Ovary (tissue), 10 donors: ENCODE results near the gene NADSYN1. TPM values are rescaled to one million over a fixed set of nuclear protein-coding genes. Genes with fewer than 3 reads are reported as not detected.
A peak's percentile ranks its signal among the peaks of the same experiment; 100 is the strongest.

ENCODE experiments used
- DNase-seq, 5 donors: peaks; one replicate each; pipeline ENCODE4 v3.0.0-alpha.2; 2019 to 2020
- H3K27ac ChIP-seq, 2 donors: fragments of 200-600 bp; one replicate each; pipeline versions ENCODE4 v1.5.1 to v1.8.0; 2019 to 2022
- H3K27me3 ChIP-seq: fragments of 200-600 bp; one replicate; pipeline ENCODE4 v1.8.0; 2022
- H3K36me3 ChIP-seq: fragments of 200-600 bp; sonication (generic); one replicate; pipeline ENCODE4 v1.5.1; 2019
- H3K4me1 ChIP-seq: one replicate; pipeline ENCODE4 v1.8.1; 2013; ENCODE audit warnings: mild to moderate bottlenecking, moderate library complexity; ENCODE audit not compliant: insufficient read depth
- H3K4me3 ChIP-seq: fragments of 200-600 bp; sonication (generic); one replicate; pipeline ENCODE4 v1.5.1; 2017
- H3K9me3 ChIP-seq, 2 donors: fragments of 200-600 bp in 1 of 2; sonication (generic) in 1 of 2; one replicate each; pipeline versions ENCODE4 v1.5.1 to v1.8.1; 2013 to 2019; ENCODE audit warnings: mild to moderate bottlenecking in 1 of 2, moderate library complexity in 1 of 2
- CTCF ChIP-seq, 3 donors: fragments of 450-650 bp in 2 of 3; fragments of 200-600 bp in 1 of 3; IDR thresholded peaks; one replicate each; pipeline versions ENCODE4 v1.5.1 to v1.8.0; 2016 to 2022; ENCODE audit warnings: antibody characterized with exemption in 3 of 3, mild to moderate bottlenecking in 1 of 3
- EP300 ChIP-seq: sonication (generic); formaldehyde crosslinking; IDR thresholded peaks from one replicate; pipeline ENCODE4 v1.6.1; 2017; ENCODE audit warnings: antibody characterized with exemption
- POLR2A ChIP-seq: fragments of 450-650 bp; IDR thresholded peaks from one replicate; pipeline ENCODE4 v1.6.1; 2017; ENCODE audit warnings: antibody characterized with exemption, mild to moderate bottlenecking, moderate library complexity
- WGBS, 3 donors: extraction: QIAGEN DNeasy Blood & Tissue Kit in 1 of 3; methylation state at CpG; one replicate each; pipeline versions ENCODE4 v1.1.5 to v1.1.7; 2013 to 2017; 5-methylcytosine and 5-hydroxymethylcytosine counted together
- intact Hi-C, 4 donors: fragments of 100-400 bp; cut with DNase I; formaldehyde crosslinking; loops; one replicate each; pipeline versions ENCODE4 v1.11.0 to v1.15.1; 2022 to 2023
- long read RNA-seq, 3 donors: library from polyadenylated mRNA in 2 of 3; unstranded in 2 of 3; transcript quantifications; one replicate each; pipeline ENCODE4 v2.0.0 and lab custom pipeline, GENCODE V29; 2021 to 2026
- polyA plus RNA-seq, 2 donors: library from polyadenylated mRNA; stranded (reverse); fragments of 200-250 nt in 1 of 2; fragments of 350-450 nt in 1 of 2; fragmentation: Illumina TruSeq in 1 of 2; extraction: RNeasy Lipid Tissue Mini Kit (QIAGEN cat#74804) in 1 of 2; gene quantifications; one replicate each; pipeline ENCODE4 v1.2.3, GENCODE V29; 2013 to 2014
- total RNA-seq, 7 donors: library from RNA; depleted of rRNA in 2 of 7; stranded (reverse); fragments of >200 nt in 2 of 7; fragmentation: NEBNext Ultra II Directional in 3 of 7; extraction: Animal tissue kit (Norgen Biotek cat#: 25700) in 3 of 7; gene quantifications; one replicate each; pipeline versions ENCODE4 v1.1.0 to v1.2.4, GENCODE V29; 2016 to 2023
- donor health status: DM: no; HTN: no; CAD: no; lungs with moderate emphysema.
- donor health status: DM: no; HTN: no; CAD: no.
- donor health status: Bipolar disorder and iron deficiency.
- donor health status: DM: yes; HTN: yes; CAD: no.
- donor health status: DM: no; HTN: no; CAD: no.
- donor health status: DM: yes; HTN: yes; CAD: no.

NADSYN1 gene
- 10 to 100 TPM; 30.8 to 69.0 (median 53.0) TPM for total RNA-seq
- 10 to 100 TPM; 33.6 to 40.6 TPM for polyA plus RNA-seq
- long read RNA-seq, donor 1, transcript NADSYN1-201 (21 exons, 2,773 nt), result major isoform, 87 of 148 reads
- long read RNA-seq, donor 1, partial matches to known transcripts, result 25 of 148 reads
- long read RNA-seq, donor 1, other reads (novel, unspliced or antisense), result 27 of 148 reads
- long read RNA-seq, donor 2, partial matches to known transcripts, result 0 of 7 reads
- long read RNA-seq, donor 2, other reads (novel, unspliced or antisense), result 0 of 7 reads
- long read RNA-seq, donor 3, transcript NADSYN1-201 (21 exons, 2,773 nt), result major isoform, 34 of 68 reads
- long read RNA-seq, donor 3, partial matches to known transcripts, result 10 of 68 reads
- long read RNA-seq, donor 3, other reads (novel, unspliced or antisense), result 18 of 68 reads

GRCh38 chr11:71453037-71453917, at the start of gene NADSYN1:
Gene NADSYN1, plus strand, starts transcription at chr11:71453203. Its CDS starts 94 bp downstream, at chr11:71453297.
- TF ChIP-seq POLR2A (peak; percentile 38), EP300 (no peak), CTCF (IDR thresholded peaks at IDR 0.05) (no peak)
- Histone ChIP-seq H3K4me3 (peak within 1 kb of the TSS; percentile 95), H3K4me1 (peaks cover 2% of the 10 kb centered on the region), H3K9me3 (no peaks in the 10 kb centered on the region), H3K27ac (peak within 1 kb of the TSS; percentile 14 to 71), H3K27me3 (no peaks in the 10 kb centered on the region), H3K36me3 (no peaks in the 10 kb centered on the region)
- intact Hi-C loops, result no loop called here
- WGBS, 3 donors, result 1 to 2% (median 1%) methylated on average over 41 to 61 of the region's 61 CpGs
- peak; percentile 97 to 99 (median 98) for DNase-seq

- H3K4me3 ChIP-seq, result no peak overlapping the region
- no peak for DNase-seq
- H3K9me3 ChIP-seq, result no peaks in the 10 kb centered on the region
- WGBS, 3 donors, result 79 to 85% (median 81%) methylated on average over 8 of the region's 8 CpGs
- H3K36me3 ChIP-seq, result no peaks in the 10 kb centered on the region
- intact Hi-C loops, result no loop called here
- TF ChIP-seq CTCF (IDR thresholded peaks at IDR 0.05) (no peak), EP300 (no peak), POLR2A (no peak)
- H3K27ac ChIP-seq, result no peak overlapping the region
- no peaks in the 10 kb centered on the region for H3K4me1 ChIP-seq
- H3K27me3 ChIP-seq, result no peaks in the 10 kb centered on the region
Observed at GRCh38 chr11:71404209-71404608, 48.8 kb upstream of the NADSYN1 start.

GRCh38 chr11:71406681-71407080, 46.3 kb upstream of the NADSYN1 start:
- WGBS, 3 donors, result 44 to 59% (median 46%) methylated on average over 10 of the region's 10 CpGs
- no peaks in the 10 kb centered on the region for H3K36me3 ChIP-seq
- intact Hi-C loops, result no loop called here
- no peak overlapping the region for H3K4me3 ChIP-seq
- no peaks in the 10 kb centered on the region for H3K9me3 ChIP-seq
- H3K27me3 ChIP-seq, result no peaks in the 10 kb centered on the region
- no peak overlapping the region for H3K27ac ChIP-seq
- no peaks in the 10 kb centered on the region for H3K4me1 ChIP-seq
- DNase-seq, result no peak
- no peak for TF ChIP-seq EP300

- H3K4me1 ChIP-seq, result no peaks in the 10 kb centered on the region
- no peaks in the 10 kb centered on the region for H3K36me3 ChIP-seq
- 84 to 90% (median 88%) methylated on average over 15 of the region's 15 CpGs for WGBS, 3 donors
- H3K4me3 ChIP-seq, result no peak overlapping the region
- H3K27me3 ChIP-seq, result no peaks in the 10 kb centered on the region
- intact Hi-C loops, result no loop called here
- no peaks in the 10 kb centered on the region for H3K9me3 ChIP-seq
- DNase-seq, result no peak
- H3K27ac ChIP-seq, result no peak overlapping the region
- no peak for TF ChIP-seq EP300
- TF ChIP-seq CTCF (IDR thresholded peaks at IDR 0.05), result no peak
- TF ChIP-seq POLR2A, result no peak
Observed at GRCh38 chr11:71407356-71407755, 45.6 kb upstream of the NADSYN1 start.
